H1 (cell line): ENCODE data around the gene IL31RA. TPM values are rescaled to one million over a fixed set of nuclear protein-coding genes. Genes with fewer than 3 reads are reported as not detected.

Experiments used
- CTCF ChIA-PET: fragments of 300-600 bp; sonication (Branson Sonifier 250); formaldehyde crosslinking; loops from one replicate; lab custom pipeline; 2021; ENCODE audit not compliant: partially characterized antibody; lab: Charles Lee
- POLR2A ChIA-PET: fragments of 300-600 bp; sonication (Branson Sonifier 250); formaldehyde crosslinking; loops from one replicate; lab custom pipeline; 2021; ENCODE audit warnings: inconsistent platforms; ENCODE audit not compliant: partially characterized antibody; lab: Charles Lee
- DNase-seq, 2 experiments: peaks; one replicate each; pipeline versions ENCODE4 v3.0.0 to v3.0.0-alpha.2; 2010 to 2022; ENCODE audit warnings: low spot score in 2 of 2, low read depth in 1 of 2, mixed read lengths in 1 of 2
- FAIRE-seq: peaks from 2 replicates; lab custom pipeline; 2011; peaks lifted over from hg19 to GRCh38; lab: Jason Lieb, UNC
- H2AFZ ChIP-seq: 2 replicates; pipeline ENCODE4 v1.8.1; 2012; ENCODE audit warnings: low read length, inconsistent platforms
- H2AK5ac ChIP-seq: 2 replicates; pipeline ENCODE4 v1.6.1; 2013; ENCODE audit warnings: low read depth, low read length
- H2BK120ac ChIP-seq: replicated peaks from 2 replicates; pipeline ENCODE3; 2013; ENCODE audit warnings: low read depth, low read length, inconsistent platforms
- H2BK12ac ChIP-seq: 2 replicates; pipeline ENCODE4 v1.6.1; 2013; ENCODE audit warnings: low read depth, low read length
- H2BK15ac ChIP-seq: 2 replicates; pipeline ENCODE4 v1.6.1; 2013; ENCODE audit warnings: low read length
- H2BK20ac ChIP-seq: 2 replicates; pipeline ENCODE4 v1.6.1; 2013; ENCODE audit warnings: low read length
- H2BK5ac ChIP-seq: 2 replicates; pipeline ENCODE4 v1.6.1; 2013; ENCODE audit warnings: low read depth, low read length
- H3K14ac ChIP-seq: 2 replicates; pipeline ENCODE4 v1.6.1; 2013; ENCODE audit warnings: inconsistent platforms; ENCODE audit not compliant: insufficient read length
- H3K18ac ChIP-seq: 2 replicates; pipeline ENCODE4 v1.6.1; 2013; ENCODE audit warnings: low read length; ENCODE audit errors: extremely low read depth
- H3K23ac ChIP-seq: 2 replicates; pipeline ENCODE4 v1.6.1; 2013; ENCODE audit warnings: inconsistent platforms; ENCODE audit not compliant: insufficient read length
- H3K23me2 ChIP-seq: 2 replicates; pipeline ENCODE4 v1.6.1; 2013; ENCODE audit warnings: low read depth, low read length
- H3K27ac ChIP-seq: 2 replicates; pipeline ENCODE4 v1.6.1; 2011; ENCODE audit warnings: low read depth, low read length, inconsistent platforms
- H3K27me3 ChIP-seq, 4 experiments: replicated peaks in 1 of 4; 1 replicate in 1 of 4; 2 replicates in 3 of 4; pipeline versions ENCODE4 v1.6.1 to v1.8.1; 2011 to 2013; ENCODE audit warnings: low read length in 3 of 4, mild to moderate bottlenecking in 3 of 4, inconsistent platforms in 2 of 4, mixed read lengths in 2 of 4, moderate library complexity in 1 of 4; ENCODE audit not compliant: control insufficient read depth in 3 of 4, insufficient read depth in 3 of 4; ENCODE audit errors: extremely low read depth in 1 of 4
- H3K36me3 ChIP-seq, 4 experiments: 2 replicates each; pipeline versions ENCODE4 v1.6.1 to v1.8.1; 2011 to 2013; ENCODE audit warnings: mild to moderate bottlenecking in 4 of 4, low read length in 3 of 4, moderate library complexity in 2 of 4, control low read depth in 1 of 4, inconsistent platforms in 1 of 4; ENCODE audit not compliant: insufficient read depth in 4 of 4, control insufficient read depth in 2 of 4
- H3K4ac ChIP-seq: replicated peaks from 2 replicates; pipeline ENCODE3; 2013; ENCODE audit warnings: low read length, low read depth, mixed read lengths, inconsistent platforms; ENCODE audit not compliant: insufficient read length
- H3K4me1 ChIP-seq, 4 experiments: replicated peaks in 1 of 4; 1 replicate in 1 of 4; 2 replicates in 3 of 4; pipeline versions ENCODE4 v1.6.1 to v1.8.1; 2011 to 2013; ENCODE audit warnings: low read length in 3 of 4, inconsistent platforms in 2 of 4, mixed read lengths in 1 of 4; ENCODE audit not compliant: insufficient read depth in 4 of 4, control insufficient read depth in 3 of 4
- H3K4me2 ChIP-seq, 2 experiments: 2 replicates each; pipeline versions ENCODE4 v1.6.1 to v1.8.1; 2011 to 2013; ENCODE audit warnings: low read depth in 2 of 2, low read length in 2 of 2, control low read depth in 1 of 2, inconsistent platforms in 1 of 2, mild to moderate bottlenecking in 1 of 2; ENCODE audit not compliant: insufficient read depth in 1 of 2
- H3K4me3 ChIP-seq, 4 experiments: fragments of 200-600, 300-600 bp in 1 of 4; sonication (generic), shearing (Covaris generic), sonication (Bioruptor Twin) in 1 of 4; 2 replicates each; pipeline versions ENCODE4 v1.5.1 to v1.8.1; 2011 to 2016; ENCODE audit warnings: low read length in 4 of 4, low read depth in 3 of 4, control low read depth in 2 of 4, inconsistent platforms in 2 of 4, mild to moderate bottlenecking in 2 of 4, mixed read lengths in 1 of 4, moderate library complexity in 1 of 4; ENCODE audit not compliant: insufficient read depth in 2 of 4; ENCODE audit errors: extremely low read depth in 1 of 4
- H3K56ac ChIP-seq: replicated peaks from 2 replicates; pipeline ENCODE3; 2013; ENCODE audit warnings: low read depth, mild to moderate bottlenecking, mixed read lengths, low read length, inconsistent platforms; ENCODE audit not compliant: insufficient read length
- H3K79me1 ChIP-seq: 2 replicates; pipeline ENCODE4 v1.6.1; 2013; ENCODE audit warnings: low read depth, low read length, control low read depth
- H3K79me2 ChIP-seq, 2 experiments: 2 replicates each; pipeline versions ENCODE4 v1.6.1 to v1.8.1; 2012 to 2013; ENCODE audit warnings: low read length in 2 of 2, mild to moderate bottlenecking in 2 of 2, inconsistent platforms in 1 of 2; ENCODE audit not compliant: insufficient read depth in 2 of 2, control insufficient read depth in 1 of 2
- H3K9ac ChIP-seq, 4 experiments: replicated peaks in 1 of 4; 1 replicate in 1 of 4; 2 replicates in 3 of 4; pipeline versions ENCODE4 v1.6.1 to v1.8.1; 2011 to 2013; ENCODE audit warnings: low read depth in 3 of 4, low read length in 3 of 4, control low read depth in 2 of 4, mild to moderate bottlenecking in 2 of 4, moderate library complexity in 2 of 4, inconsistent platforms in 1 of 4; ENCODE audit errors: extremely low read depth in 1 of 4
- H3K9me3 ChIP-seq, 2 experiments: 2 replicates each; pipeline versions ENCODE4 v1.6.1 to v1.8.1; 2012 to 2013; ENCODE audit warnings: mild to moderate bottlenecking in 2 of 2, moderate library complexity in 2 of 2, control low read depth in 1 of 2, inconsistent platforms in 1 of 2, low read depth in 1 of 2, low read length in 1 of 2, mixed read lengths in 1 of 2; ENCODE audit not compliant: insufficient read depth in 2 of 2
- H4K20me1 ChIP-seq, 2 experiments: replicated peaks in 1 of 2; 2 replicates each; pipeline versions ENCODE3 to v1.8.1; 2011 to 2013; ENCODE audit warnings: inconsistent platforms in 2 of 2, low read length in 2 of 2, mild to moderate bottlenecking in 1 of 2; ENCODE audit not compliant: insufficient read depth in 2 of 2, control insufficient read depth in 1 of 2
- H4K5ac ChIP-seq: 2 replicates; pipeline ENCODE4 v1.6.1; 2013; ENCODE audit warnings: low read length, low read depth, mixed read lengths, inconsistent platforms; ENCODE audit not compliant: insufficient read length
- H4K8ac ChIP-seq: 2 replicates; pipeline ENCODE4 v1.8.0; 2013; ENCODE audit warnings: mild to moderate bottlenecking, moderate library complexity, low read length, inconsistent platforms; ENCODE audit not compliant: insufficient read depth; ENCODE audit errors: extremely low read depth
- H4K91ac ChIP-seq: replicated peaks from 2 replicates; pipeline ENCODE3; 2013; ENCODE audit warnings: low read length, mixed read lengths, inconsistent platforms; ENCODE audit not compliant: insufficient read length
- NANOG ChIP-seq: IDR thresholded peaks from 2 replicates; pipeline ENCODE4 v1.6.1; 2011; ENCODE audit warnings: low read length, low read depth, mild to moderate bottlenecking, inconsistent platforms; ENCODE audit not compliant: insufficient read depth, poor library complexity, severe bottlenecking
- RBBP5 ChIP-seq: IDR thresholded peaks from 2 replicates; pipeline ENCODE4 v1.7.1; 2012; ENCODE audit warnings: low read depth, mild to moderate bottlenecking, inconsistent platforms, low read length, moderate library complexity, borderline replicate concordance
- RNF2 ChIP-seq: fragments of 200-900, 300-1000 bp; sonication (generic); IDR thresholded peaks from 2 replicates; pipeline ENCODE4 v1.7.1; 2016; ENCODE audit warnings: borderline replicate concordance, low read depth, mild to moderate bottlenecking, antibody characterized with exemption, low read length; ENCODE audit not compliant: poor library complexity, severe bottlenecking; ENCODE audit errors: missing control alignments
- SIRT6 ChIP-seq: IDR thresholded peaks from one replicate; pipeline ENCODE4 v1.7.1; 2012; ENCODE audit warnings: low read length, inconsistent platforms
- WGBS, 2 experiments: shearing (Covaris generic) in 1 of 2; methylation state at CpG; one replicate each; pipeline versions ENCODE4 v1.1.6 to v1.1.7; 2013 to 2015; ENCODE audit warnings: low lambda C conversion rate in 2 of 2, mixed read lengths in 2 of 2, inconsistent platforms in 1 of 2, low coverage in 1 of 2, missing lambda C conversion rate in 1 of 2; ENCODE audit not compliant: insufficient replicate concordance in 2 of 2, insufficient coverage in 1 of 2, insufficient read length in 1 of 2; ENCODE audit errors: extremely low coverage in 1 of 2, missing lambda C conversion rate in 1 of 2; 5-methylcytosine and 5-hydroxymethylcytosine counted together
- polyA plus RNA-seq, 7 experiments: library from polyadenylated mRNA; depleted of rRNA in 3 of 7; stranded (reverse) in 5 of 7; unstranded in 2 of 7; fragments of >200 nt in 5 of 7; fragments of 200-250 nt in 2 of 7; gene quantifications; 1 replicate in 5 of 7; 2 replicates in 1 of 7; 4 replicates in 1 of 7; pipeline versions ENCODE4 v1.2.1 to v1.2.3, GENCODE V29; 2011 to 2013; ENCODE audit warnings: missing spikeins in 2 of 7, mixed read lengths in 2 of 7
- total RNA-seq: library from RNA; stranded (reverse); fragmentation: NEBNext Ultra II Directional; extraction: Animal tissue kit (Norgen Biotek cat#: 25700); gene quantifications from 2 replicates; pipeline ENCODE4 v1.2.1, GENCODE V29; 2021
- TF ChIP-seq, protein P1 (sequence below), 3 experiments: IDR thresholded peaks; 1 replicate in 2 of 3; 2 replicates in 1 of 3; pipeline versions ENCODE4 v1.5.1 to v1.6.1; 2011; ENCODE audit warnings: low read length in 3 of 3, mild to moderate bottlenecking in 3 of 3, inconsistent platforms in 2 of 3, low read depth in 1 of 3, moderate library complexity in 1 of 3; ENCODE audit not compliant: insufficient read depth in 1 of 3; ENCODE audit errors: control extremely low read depth in 1 of 3

IL31RA gene
- total and polyA plus RNA-seq, 2 of the 8 experiments (the other 6 are each of a cell fraction or from before 2014, with no cell fraction given), result not detected

- 84% methylated on average over 3 of the region's 3 CpGs; no CpG with 5 or more reads in 1 of the 2 experiments for WGBS, 2 experiments
- Histone ChIP-seq H2AK5ac (no peak overlapping the region), H3K56ac (no peak overlapping the region), H3K27ac (no peak overlapping the region), H3K23ac (no peak overlapping the region), H2AFZ (no peak overlapping the region), H4K91ac (no peak overlapping the region), H3K9ac (no peak overlapping the region), H2BK20ac (no peak overlapping the region), H2BK12ac (no peak overlapping the region; the same call in 1 of the 2 replicates), H3K4me3 (no peak overlapping the region), H4K5ac (no peak overlapping the region), H3K4me1 (no peaks in the 10 kb centered on the region), H2BK5ac (no peak overlapping the region), H4K8ac (no peak overlapping the region), H3K9me3 (0 out of 4 replicates have a peak, but pooled peaks cover 0 to 4% of the 10 kb centered on the region in 2 experiments), H2BK15ac (no peak overlapping the region), H3K18ac (no peak overlapping the region), H3K23me2 (peaks cover 11% of the 10 kb centered on the region; the same call in 1 of the 2 replicates), H2BK120ac (no peak overlapping the region), H3K14ac (no peak overlapping the region), H3K79me2 (no peaks in the 10 kb centered on the region), H3K79me1 (no peaks in the 10 kb centered on the region), H3K4me2 (no peak overlapping the region), H3K27me3 (no peaks in the 10 kb centered on the region), H3K36me3 (no peaks in the 10 kb centered on the region; a peak in 1 of 8 replicates), H3K4ac (no peak overlapping the region), H4K20me1 (peaks cover 0 to 7% of the 10 kb centered on the region in 2 experiments)
- ChIA-PET POLR2A (no interaction called here), CTCF (no interaction called here)
- no peak for FAIRE-seq
- TF ChIP-seq NANOG (no peak), RNF2 (no peak), RBBP5 (no peak), SIRT6 (no peak)
- TF ChIP-seq, protein P1, sequence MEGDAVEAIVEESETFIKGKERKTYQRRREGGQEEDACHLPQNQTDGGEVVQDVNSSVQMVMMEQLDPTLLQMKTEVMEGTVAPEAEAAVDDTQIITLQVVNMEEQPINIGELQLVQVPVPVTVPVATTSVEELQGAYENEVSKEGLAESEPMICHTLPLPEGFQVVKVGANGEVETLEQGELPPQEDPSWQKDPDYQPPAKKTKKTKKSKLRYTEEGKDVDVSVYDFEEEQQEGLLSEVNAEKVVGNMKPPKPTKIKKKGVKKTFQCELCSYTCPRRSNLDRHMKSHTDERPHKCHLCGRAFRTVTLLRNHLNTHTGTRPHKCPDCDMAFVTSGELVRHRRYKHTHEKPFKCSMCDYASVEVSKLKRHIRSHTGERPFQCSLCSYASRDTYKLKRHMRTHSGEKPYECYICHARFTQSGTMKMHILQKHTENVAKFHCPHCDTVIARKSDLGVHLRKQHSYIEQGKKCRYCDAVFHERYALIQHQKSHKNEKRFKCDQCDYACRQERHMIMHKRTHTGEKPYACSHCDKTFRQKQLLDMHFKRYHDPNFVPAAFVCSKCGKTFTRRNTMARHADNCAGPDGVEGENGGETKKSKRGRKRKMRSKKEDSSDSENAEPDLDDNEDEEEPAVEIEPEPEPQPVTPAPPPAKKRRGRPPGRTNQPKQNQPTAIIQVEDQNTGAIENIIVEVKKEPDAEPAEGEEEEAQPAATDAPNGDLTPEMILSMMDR (IDR thresholded peaks at IDR 0.05; ENCODE audit: control extremely low read depth in 1 of 3, insufficient read depth in 1 of 3, low read depth in 1 of 3, low read length in 3 of 3), result no peak
- DNase-seq, result no peak
These were observed 14.7 kb downstream of the IL31RA start for GRCh38 chr5:55865831-55866230.
